GM20000 (cell line): Measurements from ENCODE around the gene CAMTA1.

Experiments
- DNase-seq: peaks from one replicate; pipeline ENCODE4 v3.0.0; 2012; ENCODE audit warnings: low spot score
- TF ChIP-seq, protein P1 (sequence below): IDR thresholded peaks from 2 replicates; pipeline ENCODE4 v1.5.1; 2012; ENCODE audit warnings: mild to moderate bottlenecking, control low read depth; ENCODE audit errors: extremely low read depth, missing control alignments

The CAMTA1 gene

DNA sequence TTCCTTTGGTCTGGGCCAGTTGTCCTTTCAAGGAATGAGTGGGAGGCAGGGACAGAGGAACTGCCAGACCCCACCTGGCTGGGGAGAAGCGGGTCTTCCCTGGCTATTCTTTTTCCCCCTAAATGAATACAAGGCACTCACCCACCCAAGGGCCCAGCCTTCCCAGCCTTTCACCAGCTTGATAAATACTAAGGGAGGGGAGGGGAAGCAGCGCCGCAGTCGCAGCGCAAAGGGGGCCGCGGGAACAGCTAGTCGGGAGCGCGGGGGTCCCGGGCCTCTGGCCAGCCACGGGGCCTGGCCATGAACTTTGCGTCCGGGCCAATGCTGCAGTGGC is 894.6 kb downstream of the CAMTA1 start:
- no peak for DNase-seq
- TF ChIP-seq, protein P1, sequence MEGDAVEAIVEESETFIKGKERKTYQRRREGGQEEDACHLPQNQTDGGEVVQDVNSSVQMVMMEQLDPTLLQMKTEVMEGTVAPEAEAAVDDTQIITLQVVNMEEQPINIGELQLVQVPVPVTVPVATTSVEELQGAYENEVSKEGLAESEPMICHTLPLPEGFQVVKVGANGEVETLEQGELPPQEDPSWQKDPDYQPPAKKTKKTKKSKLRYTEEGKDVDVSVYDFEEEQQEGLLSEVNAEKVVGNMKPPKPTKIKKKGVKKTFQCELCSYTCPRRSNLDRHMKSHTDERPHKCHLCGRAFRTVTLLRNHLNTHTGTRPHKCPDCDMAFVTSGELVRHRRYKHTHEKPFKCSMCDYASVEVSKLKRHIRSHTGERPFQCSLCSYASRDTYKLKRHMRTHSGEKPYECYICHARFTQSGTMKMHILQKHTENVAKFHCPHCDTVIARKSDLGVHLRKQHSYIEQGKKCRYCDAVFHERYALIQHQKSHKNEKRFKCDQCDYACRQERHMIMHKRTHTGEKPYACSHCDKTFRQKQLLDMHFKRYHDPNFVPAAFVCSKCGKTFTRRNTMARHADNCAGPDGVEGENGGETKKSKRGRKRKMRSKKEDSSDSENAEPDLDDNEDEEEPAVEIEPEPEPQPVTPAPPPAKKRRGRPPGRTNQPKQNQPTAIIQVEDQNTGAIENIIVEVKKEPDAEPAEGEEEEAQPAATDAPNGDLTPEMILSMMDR, result no peak

DNA sequence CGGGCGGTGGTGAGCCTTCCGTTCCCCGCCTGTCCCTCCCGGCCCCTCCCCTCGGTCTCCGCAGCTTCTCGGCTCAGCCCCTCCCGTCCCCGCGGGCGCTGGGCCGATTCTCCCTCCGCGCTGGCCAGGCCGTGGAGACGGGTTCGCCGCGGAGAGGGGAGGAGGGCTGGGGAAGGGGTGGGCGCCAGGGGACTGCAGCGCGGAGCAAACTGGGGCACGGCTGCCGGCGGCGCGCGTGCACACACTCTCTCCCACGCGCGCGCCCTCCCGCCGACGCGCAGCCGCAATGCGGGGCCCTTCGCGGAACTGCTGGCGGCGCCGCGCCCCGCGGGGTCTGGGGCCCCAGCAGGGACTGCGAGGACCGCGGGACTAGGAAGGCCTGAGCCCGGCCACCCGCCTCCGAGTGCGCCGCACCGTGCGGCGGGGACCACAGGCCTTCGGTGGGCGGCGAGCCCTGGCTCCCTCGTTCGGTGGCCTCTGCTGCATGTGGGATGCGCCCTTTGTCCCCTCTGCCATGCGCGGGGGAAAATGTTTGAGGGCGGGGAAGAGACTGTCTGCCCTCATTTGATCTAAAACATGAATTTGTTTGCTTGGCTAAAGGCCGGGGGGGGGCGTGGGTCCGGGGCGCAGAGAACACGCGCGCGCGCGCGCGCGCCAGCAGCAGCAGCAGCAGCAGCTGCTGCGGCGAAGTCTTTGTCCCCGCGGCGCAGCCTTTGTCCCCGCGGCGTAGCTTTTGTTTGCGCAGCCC is 895.1 kb downstream of the CAMTA1 start:
- DNase-seq, result peak; percentile 70
- TF ChIP-seq, protein P1, result no peak

DNA sequence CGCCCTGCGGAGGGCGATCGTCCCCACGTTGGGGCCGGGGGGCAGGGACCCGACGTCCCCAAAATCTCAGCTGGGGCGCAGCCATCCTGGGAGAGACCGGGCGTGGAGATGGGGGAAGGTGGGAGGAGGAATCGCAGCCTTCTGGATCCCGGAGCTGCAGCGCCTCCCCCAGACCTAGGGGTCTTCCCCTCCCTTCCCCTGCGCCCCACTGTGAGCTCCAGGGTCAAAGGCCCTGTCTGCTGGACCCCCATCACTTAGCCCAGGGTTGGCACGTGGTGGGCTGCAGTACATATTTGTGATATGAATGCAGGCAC is 895.7 kb downstream of the CAMTA1 start:
- DNase-seq, result no peak

DNA sequence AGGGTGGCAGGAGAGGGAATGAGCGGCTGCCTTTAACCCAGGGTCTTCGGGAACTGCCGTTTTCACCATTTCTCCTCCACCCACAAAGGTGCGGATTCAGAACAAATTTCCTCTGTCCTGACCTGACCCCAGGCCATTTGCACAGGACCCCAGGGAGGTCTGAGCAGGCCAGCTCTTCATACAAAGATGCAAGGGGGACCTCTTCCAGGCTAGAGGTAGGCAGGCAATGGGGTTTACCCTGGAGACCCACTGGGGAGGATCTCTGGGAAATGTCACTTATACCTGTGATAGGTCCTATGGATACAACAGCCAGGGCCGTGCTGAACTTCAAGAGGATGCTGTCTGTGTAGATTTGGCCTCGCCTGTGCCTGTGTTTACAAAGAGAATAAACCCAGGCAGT is 896.1 kb downstream of the CAMTA1 start:
- TF ChIP-seq, protein P1, result no peak
- DNase-seq, result no peak

More for the DNA sequence above, 895.7 kb downstream of the CAMTA1 start:
- TF ChIP-seq, protein P1, result no peak

DNA sequence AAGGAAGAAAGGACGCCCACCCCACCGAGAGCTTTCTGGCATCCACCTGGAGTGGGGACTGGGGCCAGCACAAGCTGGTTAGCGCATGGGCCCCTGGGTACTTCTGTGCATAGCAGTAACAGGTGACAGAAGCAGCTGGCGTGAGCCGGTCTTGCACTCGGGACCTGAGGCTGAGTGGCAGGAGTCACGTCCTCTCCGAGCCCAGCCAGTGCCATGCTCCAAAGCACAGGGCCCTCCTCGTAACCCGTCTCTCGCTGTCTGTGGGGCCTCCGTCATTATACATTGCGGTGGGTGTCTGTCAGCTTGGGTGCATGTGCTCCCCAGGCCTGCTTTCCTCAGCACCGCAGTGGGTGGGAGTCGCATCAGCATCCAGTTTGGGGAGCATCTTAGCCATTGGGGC is 898.3 kb downstream of the CAMTA1 start:
- DNase-seq, result no peak
- TF ChIP-seq, protein P1, result no peak

DNA sequence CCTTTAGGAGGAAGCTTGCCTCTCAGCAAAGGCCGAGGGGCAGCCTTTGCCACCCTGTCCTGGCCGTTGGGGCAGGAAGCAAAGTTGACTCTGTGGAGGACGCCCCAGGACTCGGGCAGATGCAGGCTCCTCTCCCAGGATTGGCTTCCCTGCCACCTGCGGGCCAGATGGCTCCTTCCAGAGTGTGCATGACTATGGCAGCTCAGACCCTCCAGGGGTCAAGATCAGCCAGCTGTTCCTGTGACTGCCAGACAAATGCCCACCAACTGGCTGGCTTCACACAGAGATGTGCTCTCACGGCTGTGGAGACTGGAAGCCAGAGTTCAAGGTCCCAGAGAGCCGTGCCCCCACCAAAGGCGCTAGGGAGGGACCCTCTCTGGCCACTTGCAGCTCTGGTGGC is 898.9 kb downstream of the CAMTA1 start:
- TF ChIP-seq, protein P1, result no peak
- no peak for DNase-seq

DNA sequence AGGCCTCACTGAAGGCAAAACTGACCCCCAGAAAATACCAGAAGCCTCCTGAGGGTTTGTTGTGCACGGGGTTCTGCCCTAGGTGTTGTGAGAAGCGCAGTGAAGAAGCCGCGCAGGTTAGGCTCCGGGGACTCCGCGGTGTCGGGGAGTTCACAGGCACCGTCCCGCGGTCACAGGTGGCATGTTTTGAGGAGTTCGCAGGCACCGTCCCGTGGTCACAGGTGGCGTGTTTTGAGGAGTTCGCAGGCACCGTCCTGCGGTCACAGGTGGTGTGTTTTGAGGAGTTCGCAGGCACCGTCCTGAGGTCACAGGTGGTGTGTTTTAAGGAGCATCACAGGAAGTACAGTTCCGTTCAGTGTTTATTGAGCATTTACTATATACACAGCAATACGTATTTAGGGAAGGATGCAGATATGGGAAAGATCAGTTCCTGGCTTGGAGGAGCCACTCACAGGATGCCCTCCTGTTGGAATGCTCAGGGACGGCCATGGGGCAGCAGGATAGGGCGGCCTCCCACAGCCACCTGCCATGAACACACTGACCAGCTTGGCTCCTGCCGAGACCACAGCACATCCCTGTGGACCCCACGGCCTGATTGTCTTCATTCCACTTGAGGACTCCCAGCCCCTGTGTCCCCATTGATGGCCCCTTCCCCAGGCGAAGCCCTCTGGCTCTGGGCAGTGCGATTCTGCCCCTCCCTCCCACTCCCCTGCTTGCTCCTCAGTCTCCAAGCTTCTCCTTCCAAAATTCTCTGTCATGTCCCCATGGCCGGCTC is 899.8 kb downstream of the CAMTA1 start:
- TF ChIP-seq, protein P1, result no peak
- no peak for DNase-seq
